K562 (cell line): ENCODE data around the gene CRYBG2. TPM values are rescaled to one million over a fixed set of nuclear protein-coding genes. Genes with fewer than 3 reads are reported as not detected.

Experiments used
- HIVEP1 ChIP-seq: fragments of 250-450 bp; sonication (Bioruptor Pico); IDR thresholded peaks from 2 replicates; pipeline ENCODE4 v1.4.0; 2020; ENCODE audit warnings: mild to moderate bottlenecking
- NR1H2 ChIP-seq: sonication (generic); formaldehyde crosslinking; IDR thresholded peaks from 2 replicates; pipeline ENCODE4 v1.4.0; 2020; ENCODE audit warnings: mild to moderate bottlenecking, missing genetic modification reagents
- PYGO2 ChIP-seq: fragments of 450-650 bp; IDR thresholded peaks from 2 replicates; pipeline ENCODE4 v1.6.1; 2016; ENCODE audit warnings: mild to moderate bottlenecking, missing genetic modification characterization, moderate library complexity, missing compliant biosample characterization
- RFX5 ChIP-seq: IDR thresholded peaks from 2 replicates; pipeline ENCODE4 v1.6.1; 2011; ENCODE audit warnings: low read depth, mild to moderate bottlenecking, improper control_type of control experiment, low read length
- RUNX1 ChIP-seq: sonication (generic); IDR thresholded peaks from 2 replicates; pipeline ENCODE4 v1.6.1; 2016; ENCODE audit warnings: antibody characterized with exemption, low read depth
- SMARCA4 ChIP-seq: fragments of 450-650 bp; IDR thresholded peaks from 2 replicates; pipeline ENCODE4 v1.6.1; 2016
- SMARCC2 ChIP-seq: fragments of 450-650 bp; IDR thresholded peaks from 2 replicates; pipeline ENCODE4 v1.6.1; 2017; ENCODE audit warnings: antibody characterized with exemption, moderate library complexity, mild to moderate bottlenecking, low read depth
- SMC3 ChIP-seq: conservative IDR thresholded peaks from 2 replicates; pipeline ENCODE4 v1.6.1; 2011; ENCODE audit warnings: low read depth, low read length, improper control_type of control experiment; ENCODE audit not compliant: insufficient read depth
- SREBF2 ChIP-seq: sonication (generic); formaldehyde crosslinking; IDR thresholded peaks from 2 replicates; pipeline ENCODE4 v1.4.0; 2020; ENCODE audit warnings: mild to moderate bottlenecking, missing genetic modification reagents
- ZNF561 ChIP-seq: fragments of 450-650 bp; formaldehyde crosslinking; conservative IDR thresholded peaks from 2 replicates; pipeline ENCODE4 v1.4.0; 2020; ENCODE audit warnings: mild to moderate bottlenecking, moderate library complexity
- polyA plus RNA-seq, 8 experiments: library from polyadenylated mRNA; depleted of rRNA in 4 of 8; stranded (reverse) in 5 of 8; unstranded in 3 of 8; fragments of >200 nt; fragmentation: Nextera tagmentation in 2 of 8; fragmentation: Illumina TruSeq in 1 of 8; extraction: Ambion mirVana in 2 of 8; extraction: Trizol in 1 of 8; gene quantifications; 2 replicates each; pipeline versions ENCODE4 v1.2.1 to v1.2.3, GENCODE V29; 2011 to 2014; ENCODE audit warnings: inconsistent platforms in 1 of 8, missing spikeins in 1 of 8
- total RNA-seq, 7 experiments: library from RNA; depleted of rRNA in 6 of 7; stranded (reverse); fragments of >200 nt in 6 of 7; fragmentation: Illumina TruSeq in 2 of 7; extraction: Trizol in 2 of 7; gene quantifications; 2 replicates each; pipeline versions ENCODE4 v1.2.1 to v1.2.3, GENCODE V29; 2011 to 2021; ENCODE audit warnings: low replicate concordance in 1 of 7
- TF ChIP-seq, protein P1 (sequence below), 2 experiments: fragments of 450-650 bp; formaldehyde crosslinking in 1 of 2; IDR thresholded peaks; 2 replicates each; pipeline versions ENCODE4 v1.4.0 to v1.6.1; 2014 to 2020; ENCODE audit warnings: mild to moderate bottlenecking in 2 of 2, borderline replicate concordance in 1 of 2, low read depth in 1 of 2
- TF ChIP-seq, protein P2 (sequence below): fragments of 200-800 bp; sonication (Bioruptor generic); IDR thresholded peaks from 2 replicates; pipeline ENCODE4 v1.6.1; 2016; ENCODE audit warnings: missing genetic modification characterization, missing compliant biosample characterization

The CRYBG2 gene
- total and polyA plus RNA-seq, 9 of the 15 experiments (the other 6 are each of a cell fraction or from before 2014, with no cell fraction given), result 0.39 to 8.5 (median 3.7) TPM

GRCh38 chr1:26279456-26280332 is 74.2 kb downstream of the CRYBG2 start, which contains the start of gene SH3BGRL3 (continued):
- TF ChIP-seq RFX5 (no peak), ZNF561 (CRISPR knock-in tag) (0 out of 2 replicates have a peak, but pooled peaks have one; percentile 16), HIVEP1 (CRISPR knock-in tag) (no peak), RUNX1 (no peak; the same call in 1 of the 2 replicates), NR1H2 (CRISPR knock-in tag) (peak; percentile 95), SREBF2 (CRISPR knock-in tag) (no peak), PYGO2 (tag) (no peak), SMARCC2 (no peak), SMARCA4 (peak; percentile 37; the same call in 1 of the 2 replicates), SMC3 (no peak)
- TF ChIP-seq, protein P1, sequence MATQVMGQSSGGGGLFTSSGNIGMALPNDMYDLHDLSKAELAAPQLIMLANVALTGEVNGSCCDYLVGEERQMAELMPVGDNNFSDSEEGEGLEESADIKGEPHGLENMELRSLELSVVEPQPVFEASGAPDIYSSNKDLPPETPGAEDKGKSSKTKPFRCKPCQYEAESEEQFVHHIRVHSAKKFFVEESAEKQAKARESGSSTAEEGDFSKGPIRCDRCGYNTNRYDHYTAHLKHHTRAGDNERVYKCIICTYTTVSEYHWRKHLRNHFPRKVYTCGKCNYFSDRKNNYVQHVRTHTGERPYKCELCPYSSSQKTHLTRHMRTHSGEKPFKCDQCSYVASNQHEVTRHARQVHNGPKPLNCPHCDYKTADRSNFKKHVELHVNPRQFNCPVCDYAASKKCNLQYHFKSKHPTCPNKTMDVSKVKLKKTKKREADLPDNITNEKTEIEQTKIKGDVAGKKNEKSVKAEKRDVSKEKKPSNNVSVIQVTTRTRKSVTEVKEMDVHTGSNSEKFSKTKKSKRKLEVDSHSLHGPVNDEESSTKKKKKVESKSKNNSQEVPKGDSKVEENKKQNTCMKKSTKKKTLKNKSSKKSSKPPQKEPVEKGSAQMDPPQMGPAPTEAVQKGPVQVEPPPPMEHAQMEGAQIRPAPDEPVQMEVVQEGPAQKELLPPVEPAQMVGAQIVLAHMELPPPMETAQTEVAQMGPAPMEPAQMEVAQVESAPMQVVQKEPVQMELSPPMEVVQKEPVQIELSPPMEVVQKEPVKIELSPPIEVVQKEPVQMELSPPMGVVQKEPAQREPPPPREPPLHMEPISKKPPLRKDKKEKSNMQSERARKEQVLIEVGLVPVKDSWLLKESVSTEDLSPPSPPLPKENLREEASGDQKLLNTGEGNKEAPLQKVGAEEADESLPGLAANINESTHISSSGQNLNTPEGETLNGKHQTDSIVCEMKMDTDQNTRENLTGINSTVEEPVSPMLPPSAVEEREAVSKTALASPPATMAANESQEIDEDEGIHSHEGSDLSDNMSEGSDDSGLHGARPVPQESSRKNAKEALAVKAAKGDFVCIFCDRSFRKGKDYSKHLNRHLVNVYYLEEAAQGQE (IDR thresholded peaks at IDR 0.05; ENCODE audit: borderline replicate concordance), result peak; percentile 30; the same call in 1 of the 2 replicates
- TF ChIP-seq, protein P1 (CRISPR knock-in tag; IDR thresholded peaks at IDR 0.05; ENCODE audit: low read depth), result peak; percentile 69; the same call in 1 of the 2 replicates
- TF ChIP-seq, protein P2, sequence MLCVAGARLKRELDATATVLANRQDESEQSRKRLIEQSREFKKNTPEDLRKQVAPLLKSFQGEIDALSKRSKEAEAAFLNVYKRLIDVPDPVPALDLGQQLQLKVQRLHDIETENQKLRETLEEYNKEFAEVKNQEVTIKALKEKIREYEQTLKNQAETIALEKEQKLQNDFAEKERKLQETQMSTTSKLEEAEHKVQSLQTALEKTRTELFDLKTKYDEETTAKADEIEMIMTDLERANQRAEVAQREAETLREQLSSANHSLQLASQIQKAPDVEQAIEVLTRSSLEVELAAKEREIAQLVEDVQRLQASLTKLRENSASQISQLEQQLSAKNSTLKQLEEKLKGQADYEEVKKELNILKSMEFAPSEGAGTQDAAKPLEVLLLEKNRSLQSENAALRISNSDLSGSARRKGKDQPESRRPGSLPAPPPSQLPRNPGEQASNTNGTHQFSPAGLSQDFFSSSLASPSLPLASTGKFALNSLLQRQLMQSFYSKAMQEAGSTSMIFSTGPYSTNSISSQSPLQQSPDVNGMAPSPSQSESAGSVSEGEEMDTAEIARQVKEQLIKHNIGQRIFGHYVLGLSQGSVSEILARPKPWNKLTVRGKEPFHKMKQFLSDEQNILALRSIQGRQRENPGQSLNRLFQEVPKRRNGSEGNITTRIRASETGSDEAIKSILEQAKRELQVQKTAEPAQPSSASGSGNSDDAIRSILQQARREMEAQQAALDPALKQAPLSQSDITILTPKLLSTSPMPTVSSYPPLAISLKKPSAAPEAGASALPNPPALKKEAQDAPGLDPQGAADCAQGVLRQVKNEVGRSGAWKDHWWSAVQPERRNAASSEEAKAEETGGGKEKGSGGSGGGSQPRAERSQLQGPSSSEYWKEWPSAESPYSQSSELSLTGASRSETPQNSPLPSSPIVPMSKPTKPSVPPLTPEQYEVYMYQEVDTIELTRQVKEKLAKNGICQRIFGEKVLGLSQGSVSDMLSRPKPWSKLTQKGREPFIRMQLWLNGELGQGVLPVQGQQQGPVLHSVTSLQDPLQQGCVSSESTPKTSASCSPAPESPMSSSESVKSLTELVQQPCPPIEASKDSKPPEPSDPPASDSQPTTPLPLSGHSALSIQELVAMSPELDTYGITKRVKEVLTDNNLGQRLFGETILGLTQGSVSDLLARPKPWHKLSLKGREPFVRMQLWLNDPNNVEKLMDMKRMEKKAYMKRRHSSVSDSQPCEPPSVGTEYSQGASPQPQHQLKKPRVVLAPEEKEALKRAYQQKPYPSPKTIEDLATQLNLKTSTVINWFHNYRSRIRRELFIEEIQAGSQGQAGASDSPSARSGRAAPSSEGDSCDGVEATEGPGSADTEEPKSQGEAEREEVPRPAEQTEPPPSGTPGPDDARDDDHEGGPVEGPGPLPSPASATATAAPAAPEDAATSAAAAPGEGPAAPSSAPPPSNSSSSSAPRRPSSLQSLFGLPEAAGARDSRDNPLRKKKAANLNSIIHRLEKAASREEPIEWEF, result no peak
